SH-SY5Y (cell line): ENCODE measurements around the gene OPN1LW.
"Not testable (repeated sequence)": the region's sequence is repeated elsewhere in the genome, so short reads cannot be mapped to it uniquely, and the experiment has no call there.

Experiments
- GATA2 ChIP-seq: IDR thresholded peaks from 2 replicates; pipeline ENCODE4 v1.6.1; 2011; ENCODE audit warnings: mild to moderate bottlenecking, low read depth, low read length
- GATA3 ChIP-seq: IDR thresholded peaks from 2 replicates; pipeline ENCODE4 v1.6.1; 2011; ENCODE audit warnings: low read depth, mild to moderate bottlenecking, low read length, moderate library complexity

Gene OPN1LW

DNA sequence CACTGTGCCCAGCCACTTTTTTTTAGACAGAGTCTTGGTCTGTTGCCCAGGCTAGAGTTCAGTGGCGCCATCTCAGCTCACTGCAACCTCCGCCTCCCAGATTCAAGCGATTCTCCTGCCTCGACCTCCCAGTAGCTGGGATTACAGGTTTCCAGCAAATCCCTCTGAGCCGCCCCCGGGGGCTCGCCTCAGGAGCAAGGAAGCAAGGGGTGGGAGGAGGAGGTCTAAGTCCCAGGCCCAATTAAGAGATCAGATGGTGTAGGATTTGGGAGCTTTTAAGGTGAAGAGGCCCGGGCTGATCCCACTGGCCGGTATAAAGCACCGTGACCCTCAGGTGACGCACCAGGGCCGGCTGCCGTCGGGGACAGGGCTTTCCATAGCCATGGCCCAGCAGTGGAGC lies 38.3 kb downstream of the OPN1LW start, which contains the start of gene OPN1MW:
Gene OPN1MW (plus strand): TSS at position 301 of the 400 bp plus-strand sequence. CDS start 82 bp downstream, at position 383.
- not testable (repeated sequence) for TF ChIP-seq GATA3, GATA2
